ENCODE results near the gene PKMYT1.
"Not testable (repeated sequence)": the region's sequence is repeated elsewhere in the genome, so short reads cannot be mapped to it uniquely, and the experiment has no call there.

Gene PKMYT1

GRCh38 chr16:2962334-2963073, 17.7 kb downstream of the PKMYT1 start:
- FAIRE-seq (no peak), DNase-seq (ENCODE audit: low spot score) (no peak)

- FAIRE-seq = no peak
- DNase-seq (ENCODE audit: low spot score) = no peak
Observed at GRCh38 chr16:2960183-2961010, 19.8 kb downstream of the PKMYT1 start.

- no peak for DNase-seq (ENCODE audit: low spot score)
- no peak for FAIRE-seq
Observed at GRCh38 chr16:2959206-2959605, 21.0 kb downstream of the PKMYT1 start.

- FAIRE-seq (no peak), DNase-seq (ENCODE audit: low spot score) (no peak)
Observed at GRCh38 chr16:2956579-2956956, 23.7 kb downstream of the PKMYT1 start.

- FAIRE-seq (no peak), DNase-seq (ENCODE audit: low spot score) (no peak)
Observed at GRCh38 chr16:2955779-2956578, 24.3 kb downstream of the PKMYT1 start.

- DNase-seq (ENCODE audit: low spot score) (no peak), FAIRE-seq (no peak)
Observed at GRCh38 chr16:2955438-2955778, 24.8 kb downstream of the PKMYT1 start.

GRCh38 chr16:2954656-2955381, 25.4 kb downstream of the PKMYT1 start:
- DNase-seq (ENCODE audit: low spot score) = no peak
- FAIRE-seq = no peak

- FAIRE-seq = no peak
- no peak for DNase-seq (ENCODE audit: low spot score)
Observed at GRCh38 chr16:2953706-2954627, 26.3 kb downstream of the PKMYT1 start.

GRCh38 chr16:2952679-2953078, 27.6 kb downstream of the PKMYT1 start:
- FAIRE-seq (no peak), DNase-seq (ENCODE audit: low spot score) (no peak)

- DNase-seq (ENCODE audit: low spot score) (no peak), FAIRE-seq (no peak)
Observed at GRCh38 chr16:2950773-2951172, 29.5 kb downstream of the PKMYT1 start.

- FAIRE-seq = no peak
Observed at GRCh38 chr16:2950353-2950724, 29.9 kb downstream of the PKMYT1 start.

GRCh38 chr16:2949705-2950352, 30.4 kb downstream of the PKMYT1 start:
- DNase-seq (ENCODE audit: low spot score) (no peak), FAIRE-seq (no peak)

More at GRCh38 chr16:2950353-2950724, 29.9 kb downstream of the PKMYT1 start:
- DNase-seq (ENCODE audit: low spot score) = no peak

GRCh38 chr16:2948807-2949704, 31.2 kb downstream of the PKMYT1 start:
- FAIRE-seq (no peak), DNase-seq (ENCODE audit: low spot score) (no peak)

GRCh38 chr16:2946649-2947048, 33.6 kb downstream of the PKMYT1 start:
- FAIRE-seq (no peak), DNase-seq (ENCODE audit: low spot score) (no peak)

- DNase-seq (ENCODE audit: low spot score); FAIRE-seq: not testable (repeated sequence)
Observed at GRCh38 chr16:2943716-2944115, 36.5 kb downstream of the PKMYT1 start.

GRCh38 chr16:2942045-2942444, 38.2 kb downstream of the PKMYT1 start:
- DNase-seq (ENCODE audit: low spot score) (no peak), FAIRE-seq (no peak)

- FAIRE-seq (no peak), DNase-seq (ENCODE audit: low spot score) (no peak)
Observed at GRCh38 chr16:2939968-2940367, 40.3 kb downstream of the PKMYT1 start.

GRCh38 chr16:2938206-2938605, 42.0 kb downstream of the PKMYT1 start:
- no peak for FAIRE-seq
- no peak for DNase-seq (ENCODE audit: low spot score)

- FAIRE-seq (no peak), DNase-seq (ENCODE audit: low spot score) (no peak)
Observed at GRCh38 chr16:2937170-2937569, 43.1 kb downstream of the PKMYT1 start.

Data from RCC 7860 (cell line).